Measurements from ENCODE around the gene FAM110C. TPM values are rescaled to one million over a fixed set of nuclear protein-coding genes. Genes with fewer than 3 reads are reported as not detected.

Gene FAM110C
- total and polyA plus RNA-seq, 2 of the 8 experiments (the other 6 are each of a cell fraction or from before 2014, with no cell fraction given): 4.8 to 13.2 TPM

DNA sequence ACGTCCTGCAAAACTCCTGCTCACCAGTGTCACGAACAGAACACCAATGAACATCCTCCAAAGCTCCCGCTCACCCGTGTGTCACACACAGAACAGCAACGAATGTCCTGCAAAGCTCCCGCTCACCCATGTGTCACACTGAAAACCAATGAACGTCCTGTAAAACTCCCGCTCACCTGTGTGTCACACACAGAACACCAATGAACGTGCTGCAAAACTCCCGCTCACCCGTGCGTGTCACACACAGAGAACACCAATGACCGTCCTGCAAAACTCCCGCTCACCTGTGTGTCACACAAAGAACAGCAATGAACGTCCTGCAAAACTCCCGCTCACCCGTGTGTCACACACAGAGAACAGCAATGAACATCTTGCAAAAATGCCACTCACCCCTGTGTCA lies 20.5 kb upstream of the FAM110C start:
- H3K4ac ChIP-seq (replicated peaks; ENCODE audit: insufficient read length, low read depth, low read length): no peak overlapping the region
- WGBS, 2 experiments (ENCODE audit: extremely low coverage in 1 of 2, insufficient coverage in 1 of 2, insufficient read length in 1 of 2, insufficient replicate concordance in 2 of 2, low coverage in 1 of 2, low lambda C conversion rate in 2 of 2, missing lambda C conversion rate in 1 of 2): 92% methylated on average over 17 of the region's 17 CpGs; no CpG with 5 or more reads in 1 of the 2 experiments

More for the DNA sequence above, 20.5 kb upstream of the FAM110C start:
- H2BK120ac ChIP-seq (replicated peaks; ENCODE audit: low read depth, low read length): no peak overlapping the region
- no peaks in the 10 kb centered on the region for H4K20me1 ChIP-seq (replicated peaks in 1 of 2; ENCODE audit: control insufficient read depth in 1 of 2, insufficient read depth in 2 of 2, low read length in 2 of 2)
- H3K4me3 ChIP-seq (ENCODE audit: extremely low read depth in 1 of 4, insufficient read depth in 2 of 4, low read depth in 3 of 4, low read length in 4 of 4): no peak overlapping the region
- H3K23me2 ChIP-seq (ENCODE audit: low read depth, low read length): no peaks in the 10 kb centered on the region
- no peak overlapping the region for H3K18ac ChIP-seq (ENCODE audit: extremely low read depth, low read length)
- H3K9ac ChIP-seq (replicated peaks in 1 of 4; ENCODE audit: extremely low read depth in 1 of 4, low read depth in 3 of 4, low read length in 3 of 4): no peak overlapping the region
- FAIRE-seq: no peak
- no peaks in the 10 kb centered on the region for H3K79me1 ChIP-seq (ENCODE audit: low read depth, low read length)
- H3K56ac ChIP-seq (replicated peaks; ENCODE audit: insufficient read length, low read depth, low read length): no peak overlapping the region
- H2BK15ac ChIP-seq (ENCODE audit: low read length): peak overlapping the region; percentile 99
- H2AFZ ChIP-seq (ENCODE audit: low read length): no peak overlapping the region
- no peak for DNase-seq (ENCODE audit: low read depth in 1 of 2, low spot score in 2 of 2)
- no peak overlapping the region for H3K27ac ChIP-seq (ENCODE audit: low read depth, low read length)
- no peak overlapping the region for H2BK5ac ChIP-seq (ENCODE audit: low read depth, low read length)
- H3K79me2 ChIP-seq (ENCODE audit: control insufficient read depth in 1 of 2, insufficient read depth in 2 of 2, low read length in 2 of 2): no peaks in the 10 kb centered on the region
- ChIA-PET POLR2A (ENCODE audit: partially characterized antibody) (no interaction called here), CTCF (ENCODE audit: partially characterized antibody) (no interaction called here)
- TF ChIP-seq GTF2F1 (IDR thresholded peaks at IDR 0.05; ENCODE audit: borderline replicate concordance, low read depth, low read length): no peak
- TF ChIP-seq, protein P1, sequence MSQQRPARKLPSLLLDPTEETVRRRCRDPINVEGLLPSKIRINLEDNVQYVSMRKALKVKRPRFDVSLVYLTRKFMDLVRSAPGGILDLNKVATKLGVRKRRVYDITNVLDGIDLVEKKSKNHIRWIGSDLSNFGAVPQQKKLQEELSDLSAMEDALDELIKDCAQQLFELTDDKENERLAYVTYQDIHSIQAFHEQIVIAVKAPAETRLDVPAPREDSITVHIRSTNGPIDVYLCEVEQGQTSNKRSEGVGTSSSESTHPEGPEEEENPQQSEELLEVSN (IDR thresholded peaks at IDR 0.05): peak; percentile 63; the same call in 1 of the 2 replicates
- peak overlapping the region; percentile 81 for H4K91ac ChIP-seq (replicated peaks; ENCODE audit: insufficient read length, low read length)
- H3K4me1 ChIP-seq (replicated peaks in 1 of 4; ENCODE audit: control insufficient read depth in 3 of 4, insufficient read depth in 4 of 4, low read length in 3 of 4): peaks cover 0 to 12% (median 5%) of the 10 kb centered on the region in 4 experiments; a peak in 5 of 7 replicates
- no peaks in the 10 kb centered on the region for H3K27me3 ChIP-seq (replicated peaks in 1 of 4; ENCODE audit: control insufficient read depth in 3 of 4, extremely low read depth in 1 of 4, insufficient read depth in 3 of 4, low read length in 3 of 4)
- no peak overlapping the region for H2AK5ac ChIP-seq (ENCODE audit: low read depth, low read length)
- no peak overlapping the region for H3K23ac ChIP-seq (ENCODE audit: insufficient read length)
- no peak overlapping the region for H3K4me2 ChIP-seq (ENCODE audit: insufficient read depth in 1 of 2, low read depth in 2 of 2, low read length in 2 of 2)
- no peak overlapping the region for H4K5ac ChIP-seq (ENCODE audit: insufficient read length, low read depth, low read length)
- no peak overlapping the region for H3K14ac ChIP-seq (ENCODE audit: insufficient read length)
- no peaks in the 10 kb centered on the region for H3K36me3 ChIP-seq (ENCODE audit: control insufficient read depth in 2 of 4, insufficient read depth in 4 of 4, low read length in 3 of 4)
- H2BK20ac ChIP-seq (ENCODE audit: low read length): 0 out of 2 replicates have a peak overlapping the region, but pooled peaks have one; percentile 75
- no peak overlapping the region for H2BK12ac ChIP-seq (ENCODE audit: low read depth, low read length)
- no peak overlapping the region for H4K8ac ChIP-seq (ENCODE audit: extremely low read depth, insufficient read depth, low read length)
- no peaks in the 10 kb centered on the region; a peak in 1 of 4 replicates for H3K9me3 ChIP-seq (ENCODE audit: insufficient read depth in 2 of 2, low read depth in 1 of 2, low read length in 1 of 2)
